RWPE2 (cell line): Measurements from ENCODE around the gene BHLHA15.

Experiments used
- ATAC-seq: fragments of 200-7000 bp; cut with Tn5 transposase; 3 replicates; pipeline ENCODE4 v1.9.1; 2021; ENCODE audit warnings: low read depth
- DNase-seq: peaks from one replicate; pipeline ENCODE4 v3.0.0-alpha.2; 2020; ENCODE audit warnings: low spot score
- H3K27ac ChIP-seq: fragments of 450-650 bp; 2 replicates; pipeline ENCODE4 v1.5.1; 2017; ENCODE audit warnings: mild to moderate bottlenecking; ENCODE audit not compliant: poor library complexity, severe bottlenecking
- H3K27me3 ChIP-seq: fragments of 250-450 bp; sonication (Bioruptor Pico); 2 replicates; pipeline ENCODE4 v1.5.1; 2021; ENCODE audit warnings: mild to moderate bottlenecking, moderate library complexity; ENCODE audit not compliant: insufficient read depth, poor library complexity, severe bottlenecking
- H3K36me3 ChIP-seq: fragments of 250-450 bp; sonication (Bioruptor Pico); 2 replicates; pipeline ENCODE4 v1.5.1; 2020; ENCODE audit warnings: low read depth, mild to moderate bottlenecking, moderate library complexity
- H3K4me1 ChIP-seq: fragments of 250-450 bp; sonication (Bioruptor Pico); 2 replicates; pipeline ENCODE4 v1.5.1; 2021; ENCODE audit warnings: mild to moderate bottlenecking, moderate library complexity; ENCODE audit not compliant: insufficient read depth, poor library complexity, severe bottlenecking
- H3K4me3 ChIP-seq: fragments of 250-450 bp; sonication (Bioruptor Pico); 2 replicates; pipeline ENCODE4 v1.5.1; 2021; ENCODE audit warnings: mild to moderate bottlenecking, moderate library complexity; ENCODE audit not compliant: severe bottlenecking
- H3K9me3 ChIP-seq: fragments of 250-450 bp; sonication (Bioruptor Pico); 2 replicates; pipeline ENCODE4 v1.5.1; 2021; ENCODE audit warnings: mild to moderate bottlenecking, moderate library complexity; ENCODE audit not compliant: severe bottlenecking
- TF ChIP-seq, protein P1 (sequence below): fragments of 450-650 bp; IDR thresholded peaks from one replicate; pipeline ENCODE4 v1.5.1; 2017; ENCODE audit warnings: mild to moderate bottlenecking, moderate library complexity; ENCODE audit not compliant: poor library complexity, severe bottlenecking

The BHLHA15 gene

DNA sequence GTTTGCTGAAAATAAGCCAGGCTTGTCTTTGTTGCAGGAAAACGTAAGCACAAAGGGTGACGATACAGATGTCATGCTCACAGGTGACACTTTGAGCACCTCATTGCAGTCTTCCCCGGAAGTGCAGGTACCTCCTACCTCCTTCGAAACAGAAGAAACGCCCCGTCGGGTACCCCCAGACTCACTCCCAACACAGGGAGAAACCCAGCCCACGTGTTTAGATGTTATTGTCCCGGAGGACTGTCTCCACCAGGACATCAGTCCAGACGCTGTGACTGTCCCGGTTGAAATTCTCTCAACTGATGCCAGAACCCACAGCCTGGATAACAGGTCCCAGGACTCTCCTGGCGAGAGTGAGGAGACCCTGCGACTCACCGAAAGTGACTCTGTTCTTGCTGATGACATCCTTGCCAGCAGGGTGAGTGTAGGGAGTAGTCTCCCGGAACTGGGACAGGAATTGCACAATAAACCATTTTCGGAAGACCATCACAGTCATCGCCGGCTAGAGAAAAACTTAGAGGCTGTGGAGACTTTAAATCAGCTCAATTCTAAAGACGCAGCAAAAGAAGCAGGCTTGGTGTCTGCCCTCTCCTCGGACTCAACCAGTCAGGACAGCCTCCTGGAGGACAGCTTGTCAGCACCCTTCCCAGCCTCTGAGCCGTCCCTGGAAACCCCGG lies 18.3 kb upstream of the BHLHA15 start:
- Histone ChIP-seq H3K27me3 (no peaks in the 10 kb centered on the region), H3K36me3 (peaks cover 11% of the 10 kb centered on the region), H3K4me1 (no peaks in the 10 kb centered on the region), H3K27ac (no peak overlapping the region), H3K4me3 (no peak overlapping the region), H3K9me3 (no peaks in the 10 kb centered on the region)
- ATAC-seq (no peak), DNase-seq (no peak)
- TF ChIP-seq, protein P1, sequence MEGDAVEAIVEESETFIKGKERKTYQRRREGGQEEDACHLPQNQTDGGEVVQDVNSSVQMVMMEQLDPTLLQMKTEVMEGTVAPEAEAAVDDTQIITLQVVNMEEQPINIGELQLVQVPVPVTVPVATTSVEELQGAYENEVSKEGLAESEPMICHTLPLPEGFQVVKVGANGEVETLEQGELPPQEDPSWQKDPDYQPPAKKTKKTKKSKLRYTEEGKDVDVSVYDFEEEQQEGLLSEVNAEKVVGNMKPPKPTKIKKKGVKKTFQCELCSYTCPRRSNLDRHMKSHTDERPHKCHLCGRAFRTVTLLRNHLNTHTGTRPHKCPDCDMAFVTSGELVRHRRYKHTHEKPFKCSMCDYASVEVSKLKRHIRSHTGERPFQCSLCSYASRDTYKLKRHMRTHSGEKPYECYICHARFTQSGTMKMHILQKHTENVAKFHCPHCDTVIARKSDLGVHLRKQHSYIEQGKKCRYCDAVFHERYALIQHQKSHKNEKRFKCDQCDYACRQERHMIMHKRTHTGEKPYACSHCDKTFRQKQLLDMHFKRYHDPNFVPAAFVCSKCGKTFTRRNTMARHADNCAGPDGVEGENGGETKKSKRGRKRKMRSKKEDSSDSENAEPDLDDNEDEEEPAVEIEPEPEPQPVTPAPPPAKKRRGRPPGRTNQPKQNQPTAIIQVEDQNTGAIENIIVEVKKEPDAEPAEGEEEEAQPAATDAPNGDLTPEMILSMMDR: no peak

GRCh38 chr7:98193474-98194180 lies 17.6 kb upstream of the BHLHA15 start:
- no peaks in the 10 kb centered on the region for H3K27me3 ChIP-seq
- TF ChIP-seq, protein P1: no peak
- no peaks in the 10 kb centered on the region for H3K4me1 ChIP-seq
- DNase-seq (no peak), ATAC-seq (no peak)
- no peaks in the 10 kb centered on the region for H3K9me3 ChIP-seq
- no peak overlapping the region for H3K4me3 ChIP-seq
- H3K27ac ChIP-seq: no peak overlapping the region
- H3K36me3 ChIP-seq: peaks cover 11% of the 10 kb centered on the region

GRCh38 chr7:98194186-98194585 lies 17.1 kb upstream of the BHLHA15 start:
- no peak overlapping the region for H3K4me3 ChIP-seq
- H3K27ac ChIP-seq: no peak overlapping the region
- ATAC-seq (no peak), DNase-seq (no peak)
- no peaks in the 10 kb centered on the region for H3K9me3 ChIP-seq
- TF ChIP-seq, protein P1: no peak
- H3K4me1 ChIP-seq: no peaks in the 10 kb centered on the region
- no peaks in the 10 kb centered on the region for H3K27me3 ChIP-seq
- peaks cover 11% of the 10 kb centered on the region for H3K36me3 ChIP-seq

- ATAC-seq: no peak
- no peaks in the 10 kb centered on the region for H3K9me3 ChIP-seq
- no peak for DNase-seq
- no peaks in the 10 kb centered on the region for H3K4me1 ChIP-seq
- H3K36me3 ChIP-seq: peaks cover 11% of the 10 kb centered on the region
- H3K27me3 ChIP-seq: no peaks in the 10 kb centered on the region
- H3K4me3 ChIP-seq: no peak overlapping the region
- no peak overlapping the region for H3K27ac ChIP-seq
- TF ChIP-seq, protein P1: no peak
Measured at GRCh38 chr7:98194672-98195457, 16.4 kb upstream of the BHLHA15 start.
